H9 (cell line): ENCODE data around the gene EPB41L4A. TPM values are rescaled to one million over a fixed set of nuclear protein-coding genes. Genes with fewer than 3 reads are reported as not detected.
"Not testable (repeated sequence)": the region's sequence is repeated elsewhere in the genome, so short reads cannot be mapped to it uniquely, and the experiment has no call there.

Experiments
- DNase-seq: peaks from one replicate; pipeline ENCODE4 v3.0.0-alpha.2; 2017
- H2AFZ ChIP-seq: one replicate; pipeline ENCODE4 v1.6.1; 2013; ENCODE audit warnings: mild to moderate bottlenecking, low read length, control low read depth, moderate library complexity
- H2AK5ac ChIP-seq: 2 replicates; pipeline ENCODE4 v1.6.1; 2013; ENCODE audit warnings: low read length, control low read depth, mixed read lengths; ENCODE audit not compliant: insufficient read length
- H2BK120ac ChIP-seq: one replicate; pipeline ENCODE4 v1.6.1; 2013; ENCODE audit warnings: low read depth, mild to moderate bottlenecking, low read length, control low read depth, inconsistent platforms; ENCODE audit not compliant: poor library complexity, severe bottlenecking
- H2BK12ac ChIP-seq: 2 replicates; pipeline ENCODE4 v1.6.1; 2013; ENCODE audit warnings: low read length, control low read depth, mixed read lengths, low read depth; ENCODE audit not compliant: insufficient read length
- H2BK15ac ChIP-seq: 2 replicates; pipeline ENCODE4 v1.6.1; 2013; ENCODE audit warnings: low read depth, low read length, control low read depth
- H2BK20ac ChIP-seq: one replicate; pipeline ENCODE4 v1.6.1; 2013; ENCODE audit warnings: low read depth, mild to moderate bottlenecking, low read length, control low read depth, inconsistent platforms; ENCODE audit not compliant: poor library complexity, severe bottlenecking
- H2BK5ac ChIP-seq: 2 replicates; pipeline ENCODE4 v1.6.1; 2013; ENCODE audit warnings: low read length, control low read depth, mixed read lengths; ENCODE audit not compliant: insufficient read length
- H3K14ac ChIP-seq: 2 replicates; pipeline ENCODE4 v1.6.1; 2013; ENCODE audit warnings: low read length, control low read depth; ENCODE audit not compliant: insufficient read depth
- H3K18ac ChIP-seq: 2 replicates; pipeline ENCODE4 v1.6.1; 2013; ENCODE audit warnings: low read depth, mild to moderate bottlenecking, mixed read lengths, low read length, control low read depth; ENCODE audit not compliant: insufficient read length
- H3K23ac ChIP-seq: 2 replicates; pipeline ENCODE4 v1.6.1; 2013; ENCODE audit warnings: low read length, control low read depth, mixed read lengths, low read depth; ENCODE audit not compliant: insufficient read length
- H3K23me2 ChIP-seq: 2 replicates; pipeline ENCODE4 v1.6.1; 2013; ENCODE audit warnings: low read depth, mild to moderate bottlenecking, mixed read lengths, low read length, control low read depth; ENCODE audit not compliant: insufficient read length, poor library complexity, severe bottlenecking
- H3K27ac ChIP-seq: 2 replicates; pipeline ENCODE4 v1.5.1; 2013; ENCODE audit warnings: low read length, control low read depth, mixed read lengths, low read depth; ENCODE audit not compliant: insufficient read length
- H3K27me3 ChIP-seq: 2 replicates; pipeline ENCODE4 v1.6.1; 2013; ENCODE audit warnings: low read length, control low read depth, inconsistent platforms; ENCODE audit not compliant: insufficient read depth
- H3K4ac ChIP-seq: 2 replicates; pipeline ENCODE4 v1.6.1; 2013; ENCODE audit warnings: low read depth, mild to moderate bottlenecking, control low read depth, inconsistent platforms, low read length, moderate library complexity
- H3K4me1 ChIP-seq: 2 replicates; pipeline ENCODE4 v1.6.1; 2013; ENCODE audit warnings: low read length, control low read depth, inconsistent platforms; ENCODE audit not compliant: insufficient read depth
- H3K4me2 ChIP-seq: 2 replicates; pipeline ENCODE4 v1.6.1; 2013; ENCODE audit warnings: low read length, control low read depth, mixed read lengths; ENCODE audit not compliant: insufficient read length, insufficient read depth
- H3K56ac ChIP-seq: 2 replicates; pipeline ENCODE4 v1.6.1; 2013; ENCODE audit warnings: low read depth, mild to moderate bottlenecking, mixed read lengths, low read length, control low read depth; ENCODE audit not compliant: insufficient read length
- H3K79me1 ChIP-seq: 2 replicates; pipeline ENCODE4 v1.6.1; 2013; ENCODE audit warnings: low read depth, mild to moderate bottlenecking, moderate library complexity, low read length, control low read depth, inconsistent platforms; ENCODE audit not compliant: insufficient read depth, poor library complexity, severe bottlenecking
- H3K79me2 ChIP-seq: 2 replicates; pipeline ENCODE4 v1.6.1; 2013; ENCODE audit warnings: low read length, control low read depth, inconsistent platforms; ENCODE audit not compliant: insufficient read depth
- H3K9ac ChIP-seq: 2 replicates; pipeline ENCODE4 v1.6.1; 2013; ENCODE audit warnings: low read length, control low read depth, mixed read lengths; ENCODE audit not compliant: insufficient read length; ENCODE audit errors: extremely low read depth
- H3K9me3 ChIP-seq: one replicate; pipeline ENCODE4 v1.6.1; 2013; ENCODE audit warnings: low read depth, low read length, inconsistent platforms; ENCODE audit not compliant: control insufficient read depth
- H3T11ph ChIP-seq: one replicate; pipeline ENCODE4 v1.6.1; 2013; ENCODE audit warnings: mild to moderate bottlenecking, low read length, control low read depth, inconsistent platforms
- H4K20me1 ChIP-seq: one replicate; pipeline ENCODE4 v1.6.1; 2013; ENCODE audit not compliant: control insufficient read depth, insufficient read length, insufficient read depth
- H4K5ac ChIP-seq: 2 replicates; pipeline ENCODE4 v1.6.1; 2013; ENCODE audit warnings: low read depth, mild to moderate bottlenecking, mixed read lengths, low read length, control low read depth; ENCODE audit not compliant: insufficient read length
- H4K8ac ChIP-seq: replicated peaks from 2 replicates; pipeline ENCODE4 v1.6.1; 2013; ENCODE audit warnings: low read length, control low read depth, mixed read lengths, low read depth; ENCODE audit not compliant: insufficient read length
- H4K91ac ChIP-seq: 2 replicates; pipeline ENCODE4 v1.6.1; 2013; ENCODE audit warnings: low read depth, mild to moderate bottlenecking, moderate library complexity, mixed read lengths, low read length, control low read depth; ENCODE audit not compliant: insufficient read length
- H3K27ac Mint-ChIP-seq, 3 experiments: 2 replicates in 2 of 3; 3 replicates in 1 of 3; pipeline ENCODE4 v1.8.0; 2020 to 2021; ENCODE audit warnings: mixed read lengths in 3 of 3, mild to moderate bottlenecking in 1 of 3, moderate library complexity in 1 of 3
- H3K27me3 Mint-ChIP-seq: 2 replicates; pipeline ENCODE4 v1.8.0; 2021; ENCODE audit warnings: low read depth, mild to moderate bottlenecking, moderate library complexity, mixed read lengths
- H3K36me3 Mint-ChIP-seq, 3 experiments: 2 replicates in 2 of 3; 3 replicates in 1 of 3; pipeline ENCODE4 v1.8.0; 2020 to 2021; ENCODE audit warnings: low read depth in 3 of 3, mixed read lengths in 3 of 3; ENCODE audit not compliant: insufficient read depth in 1 of 3
- H3K4me1 Mint-ChIP-seq, 2 experiments: 2 replicates each; pipeline ENCODE4 v1.8.0; 2020; ENCODE audit warnings: mixed read lengths in 2 of 2
- H3K4me3 Mint-ChIP-seq, 2 experiments: 2 replicates in 1 of 2; 3 replicates in 1 of 2; pipeline ENCODE4 v1.8.0; 2020 to 2021; ENCODE audit warnings: mild to moderate bottlenecking in 2 of 2, mixed read lengths in 2 of 2, moderate library complexity in 1 of 2
- H3K9me3 Mint-ChIP-seq, 2 experiments: 2 replicates in 1 of 2; 3 replicates in 1 of 2; pipeline ENCODE4 v1.8.0; 2020; ENCODE audit warnings: mild to moderate bottlenecking in 2 of 2, mixed read lengths in 2 of 2, moderate library complexity in 1 of 2
- WGBS: extraction: QIAGEN DNeasy Blood & Tissue Kit; methylation state at CpG from one replicate; pipeline ENCODE4 v1.1.7; 2013; ENCODE audit warnings: missing lambda C conversion rate, low lambda C conversion rate, mixed read lengths; ENCODE audit not compliant: insufficient read length; ENCODE audit errors: extremely low coverage; 5-methylcytosine and 5-hydroxymethylcytosine counted together
- total RNA-seq: library from RNA; stranded (reverse); gene quantifications from 2 replicates; pipeline ENCODE4 v1.2.1, GENCODE V29; 2021
- TF ChIP-seq, protein P1 (sequence below): fragments of 200-600 bp; sonication (generic); conservative IDR thresholded peaks from 3 replicates; pipeline ENCODE4 v1.8.0; 2021; ENCODE audit warnings: antibody characterized with exemption, mild to moderate bottlenecking

The EPB41L4A gene
- total RNA-seq, 1 experiment from 2014 or later = 4.9 TPM

DNA sequence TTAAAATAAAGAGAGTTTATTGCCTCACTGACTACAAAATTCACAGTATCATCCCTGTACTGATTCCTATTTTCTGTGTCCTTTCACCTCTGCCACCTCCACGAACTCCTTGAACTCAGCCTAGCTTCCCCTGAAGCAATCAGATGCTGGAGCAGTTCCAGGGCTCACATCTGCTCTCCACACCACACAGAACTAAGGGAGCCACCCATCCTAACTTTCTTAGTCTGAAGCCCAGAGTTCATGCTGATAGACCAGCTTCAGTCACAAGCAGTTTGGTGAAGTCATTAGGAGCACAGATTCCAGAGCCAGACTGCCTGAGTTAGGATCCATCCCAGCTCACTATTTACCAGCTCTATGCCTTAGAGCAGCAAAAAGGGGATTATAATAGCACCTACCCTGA is 15.6 kb upstream of the EPB41L4A start:
- H3K14ac ChIP-seq = no peak overlapping the region
- H4K91ac ChIP-seq = no peak overlapping the region
- no peak overlapping the region for H4K5ac ChIP-seq
- no peak overlapping the region for H2BK15ac ChIP-seq
- no peak overlapping the region for H3K9ac ChIP-seq
- H2BK20ac ChIP-seq = no peak overlapping the region
- H3K27me3 Mint-ChIP-seq = no peaks in the 10 kb centered on the region; the same call in none of the 2 replicates
- H3K23ac ChIP-seq = no peak overlapping the region
- H3K9me3 ChIP-seq = no peaks in the 10 kb centered on the region
- WGBS = no CpG with 5 or more reads among the region's 1 CpG
- no peak overlapping the region for H3T11ph ChIP-seq
- peaks cover 4% of the 10 kb centered on the region; the same call in 1 of the 2 replicates for H3K4me1 ChIP-seq
- H3K4me1 Mint-ChIP-seq = no peaks in the 10 kb centered on the region; a peak in 1 of 4 replicates
- no peak overlapping the region for H3K56ac ChIP-seq
- no peak overlapping the region for H3K27ac ChIP-seq
- H3K9me3 Mint-ChIP-seq = peaks cover 11 to 13% of the 10 kb centered on the region in 2 experiments; a peak in 4 of 5 replicates
- DNase-seq = no peak
- no peak overlapping the region for H4K8ac ChIP-seq
- TF ChIP-seq, protein P1, sequence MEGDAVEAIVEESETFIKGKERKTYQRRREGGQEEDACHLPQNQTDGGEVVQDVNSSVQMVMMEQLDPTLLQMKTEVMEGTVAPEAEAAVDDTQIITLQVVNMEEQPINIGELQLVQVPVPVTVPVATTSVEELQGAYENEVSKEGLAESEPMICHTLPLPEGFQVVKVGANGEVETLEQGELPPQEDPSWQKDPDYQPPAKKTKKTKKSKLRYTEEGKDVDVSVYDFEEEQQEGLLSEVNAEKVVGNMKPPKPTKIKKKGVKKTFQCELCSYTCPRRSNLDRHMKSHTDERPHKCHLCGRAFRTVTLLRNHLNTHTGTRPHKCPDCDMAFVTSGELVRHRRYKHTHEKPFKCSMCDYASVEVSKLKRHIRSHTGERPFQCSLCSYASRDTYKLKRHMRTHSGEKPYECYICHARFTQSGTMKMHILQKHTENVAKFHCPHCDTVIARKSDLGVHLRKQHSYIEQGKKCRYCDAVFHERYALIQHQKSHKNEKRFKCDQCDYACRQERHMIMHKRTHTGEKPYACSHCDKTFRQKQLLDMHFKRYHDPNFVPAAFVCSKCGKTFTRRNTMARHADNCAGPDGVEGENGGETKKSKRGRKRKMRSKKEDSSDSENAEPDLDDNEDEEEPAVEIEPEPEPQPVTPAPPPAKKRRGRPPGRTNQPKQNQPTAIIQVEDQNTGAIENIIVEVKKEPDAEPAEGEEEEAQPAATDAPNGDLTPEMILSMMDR = no peak
- no peaks in the 10 kb centered on the region for H3K27me3 ChIP-seq
- H3K79me2 ChIP-seq = no peaks in the 10 kb centered on the region
- no peak overlapping the region for H3K4me2 ChIP-seq
- H3K4ac ChIP-seq = no peak overlapping the region
- H3K4me3 Mint-ChIP-seq = no peak overlapping the region
- no peaks in the 10 kb centered on the region for H3K23me2 ChIP-seq
- no peak overlapping the region for H3K18ac ChIP-seq
- H2BK12ac ChIP-seq = no peak overlapping the region
- H4K20me1 ChIP-seq = no peaks in the 10 kb centered on the region
- H2BK5ac ChIP-seq = no peak overlapping the region
- no peak overlapping the region for H2AFZ ChIP-seq
- H3K36me3 Mint-ChIP-seq = peaks cover 0 to 7% (median 0%) of the 10 kb centered on the region in 3 experiments; a peak in 4 of 7 replicates
- no peak overlapping the region for H2BK120ac ChIP-seq
- H3K79me1 ChIP-seq = no peaks in the 10 kb centered on the region
- no peak overlapping the region for H2AK5ac ChIP-seq
- H3K27ac Mint-ChIP-seq = no peak overlapping the region

DNA sequence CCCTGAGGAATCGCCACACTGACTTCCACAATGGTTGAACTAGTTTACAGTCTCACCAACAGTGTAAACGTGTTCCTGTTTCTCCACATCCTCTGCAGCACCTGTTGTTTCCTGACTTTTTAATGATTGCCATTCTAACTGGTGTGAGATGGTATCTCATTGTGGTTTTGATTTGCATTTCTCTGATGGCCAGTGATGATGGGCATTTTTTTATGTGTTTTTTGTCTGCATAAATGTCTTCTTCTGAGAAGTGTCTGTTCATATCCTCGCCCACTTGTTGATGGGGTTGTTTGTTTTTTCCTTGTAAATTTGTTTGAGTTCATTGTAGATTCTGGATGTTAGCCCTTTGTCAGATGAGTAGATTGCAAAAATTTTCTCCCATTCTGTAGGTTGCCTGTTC is 7.1 kb upstream of the EPB41L4A start:
- not testable (repeated sequence) for H3K23ac ChIP-seq, H3K9me3 ChIP-seq, H3K9me3 Mint-ChIP-seq, H3K18ac ChIP-seq, H3K23me2 ChIP-seq, H3K4ac ChIP-seq, H3K36me3 Mint-ChIP-seq, H3K56ac ChIP-seq, H3K4me2 ChIP-seq, H2BK120ac ChIP-seq, H3K27me3 ChIP-seq, H2AK5ac ChIP-seq, H4K91ac ChIP-seq, H2BK5ac ChIP-seq, H4K5ac ChIP-seq, H3K79me1 ChIP-seq, H2BK20ac ChIP-seq, H3T11ph ChIP-seq, H4K20me1 ChIP-seq, H3K4me1 ChIP-seq, H3K4me3 Mint-ChIP-seq, H3K9ac ChIP-seq, H4K8ac ChIP-seq, H3K14ac ChIP-seq, H2BK12ac ChIP-seq, H3K4me1 Mint-ChIP-seq, DNase-seq, H2AFZ ChIP-seq, H3K79me2 ChIP-seq, H3K27ac Mint-ChIP-seq, H2BK15ac ChIP-seq, H3K27ac ChIP-seq
- H3K27me3 Mint-ChIP-seq = peaks cover 17% of the 10 kb centered on the region
- WGBS = no CpG with 5 or more reads among the region's 3 CpGs
